GM23338 (cell line): Measurements from ENCODE around the gene PPP1R37. TPM values are rescaled to one million over a fixed set of nuclear protein-coding genes. Genes with fewer than 3 reads are reported as not detected.

Experiments used
- ATAC-seq: fragments of 200-7000 bp; cut with Tn5 transposase; 3 replicates; pipeline ENCODE4 v1.9.1; 2020
- DNase-seq: peaks from one replicate; pipeline ENCODE4 v3.0.0-alpha.2; 2015; ENCODE audit warnings: low spot score
- H2AFZ ChIP-seq: fragments of 200-600 bp; sonication (generic); 2 replicates; pipeline ENCODE4 v1.8.0; 2016; ENCODE audit warnings: antibody characterized with exemption, mild to moderate bottlenecking, moderate library complexity
- H3F3A ChIP-seq: fragments of 200-600 bp; sonication (generic); replicated peaks from 2 replicates; pipeline ENCODE4 v1.8.0; 2017; ENCODE audit warnings: antibody characterized with exemption, mixed run types, low read depth
- H3K27ac ChIP-seq: fragments of 200-600 bp; sonication (generic); 2 replicates; pipeline ENCODE4 v1.6.1; 2016; ENCODE audit warnings: low read depth
- H3K27me3 ChIP-seq: fragments of 200-600 bp; sonication (generic); 2 replicates; pipeline ENCODE4 v1.8.0; 2016; ENCODE audit warnings: mild to moderate bottlenecking, mixed run types, moderate library complexity; ENCODE audit not compliant: insufficient read depth
- H3K36me3 ChIP-seq: fragments of 200-600 bp; sonication (generic); 2 replicates; pipeline ENCODE4 v1.8.0; 2016; ENCODE audit warnings: mild to moderate bottlenecking; ENCODE audit not compliant: insufficient read depth
- H3K4me1 ChIP-seq: fragments of 200-600 bp; sonication (generic); 2 replicates; pipeline ENCODE4 v1.8.0; 2016; ENCODE audit warnings: mild to moderate bottlenecking, moderate library complexity; ENCODE audit not compliant: insufficient read depth
- H3K4me2 ChIP-seq: fragments of 200-600 bp; sonication (generic); 2 replicates; pipeline ENCODE4 v1.7.1; 2017; ENCODE audit warnings: mixed run types
- H3K4me3 ChIP-seq: fragments of 200-600 bp; sonication (generic); 2 replicates; pipeline ENCODE4 v1.6.1; 2016; ENCODE audit warnings: mixed run types
- H3K79me2 ChIP-seq: fragments of 200-600 bp; sonication (generic); replicated peaks from 2 replicates; pipeline ENCODE4 v1.8.0; 2017; ENCODE audit warnings: mild to moderate bottlenecking; ENCODE audit not compliant: insufficient read depth
- H3K9me2 ChIP-seq: fragments of 200-600 bp; sonication (generic); 2 replicates; pipeline ENCODE4 v1.8.0; 2017; ENCODE audit not compliant: insufficient read depth
- H4K20me1 ChIP-seq: fragments of 200-600 bp; sonication (generic); replicated peaks from 2 replicates; pipeline ENCODE4 v1.8.0; 2017; ENCODE audit warnings: mild to moderate bottlenecking; ENCODE audit not compliant: insufficient read depth
- H3K27ac Mint-ChIP-seq: 2 replicates; pipeline ENCODE4 v1.8.0; 2020; ENCODE audit warnings: inconsistent platforms, mild to moderate bottlenecking, moderate library complexity, mixed read lengths
- H3K27me3 Mint-ChIP-seq: 3 replicates; pipeline ENCODE4 v1.8.0; 2022; ENCODE audit warnings: low read depth, mild to moderate bottlenecking, moderate library complexity, mixed read lengths, inconsistent platforms; ENCODE audit not compliant: insufficient read depth, poor library complexity
- H3K36me3 Mint-ChIP-seq: 3 replicates; pipeline ENCODE4 v1.8.0; 2021; ENCODE audit warnings: low read depth, mild to moderate bottlenecking, inconsistent platforms, moderate library complexity, mixed read lengths
- H3K4me1 Mint-ChIP-seq: 3 replicates; pipeline ENCODE4 v1.8.0; 2020; ENCODE audit warnings: mild to moderate bottlenecking, inconsistent platforms, mixed read lengths
- H3K4me3 Mint-ChIP-seq: 3 replicates; pipeline ENCODE4 v1.8.0; 2021; ENCODE audit warnings: moderate library complexity, mild to moderate bottlenecking, inconsistent platforms, mixed read lengths
- H3K9me3 Mint-ChIP-seq: 3 replicates; pipeline ENCODE4 v1.8.0; 2020; ENCODE audit warnings: moderate library complexity, mild to moderate bottlenecking, inconsistent platforms, mixed read lengths
- CREB1 ChIP-seq: fragments of 250-450 bp; sonication (Bioruptor Pico); IDR thresholded peaks from 2 replicates; pipeline ENCODE4 v1.5.0; 2020; ENCODE audit warnings: low read depth, mild to moderate bottlenecking, moderate library complexity
- EZH2 ChIP-seq: fragments of 200-600 bp; sonication (generic); IDR thresholded peaks from one replicate; pipeline ENCODE4 v1.8.0; 2017; ENCODE audit warnings: antibody characterized with exemption, mild to moderate bottlenecking, low read depth; ENCODE audit not compliant: unreplicated experiment
- EZH2phosphoT487 ChIP-seq: fragments of 200-600 bp; sonication (generic); IDR thresholded peaks from one replicate; pipeline ENCODE4 v1.8.1; 2018; ENCODE audit warnings: antibody characterized with exemption; ENCODE audit not compliant: unreplicated experiment
- JUNB ChIP-seq: IDR thresholded peaks from one replicate; pipeline ENCODE4 v1.6.1; 2016; ENCODE audit warnings: antibody characterized with exemption; ENCODE audit not compliant: unreplicated experiment
- NANOG ChIP-seq: IDR thresholded peaks from 2 replicates; pipeline ENCODE4 v1.6.1; 2016; ENCODE audit warnings: antibody characterized with exemption, borderline replicate concordance
- POLR2AphosphoS5 ChIP-seq: IDR thresholded peaks from 2 replicates; pipeline ENCODE4 v1.6.1; 2016; ENCODE audit warnings: antibody characterized with exemption, low read depth
- STAT1 ChIP-seq: IDR thresholded peaks from one replicate; pipeline ENCODE4 v1.6.1; 2016; ENCODE audit warnings: antibody characterized with exemption; ENCODE audit not compliant: unreplicated experiment
- ZNF114 ChIP-seq: fragments of 250-450 bp; sonication (Bioruptor Pico); IDR thresholded peaks from 2 replicates; pipeline ENCODE4 v1.5.0; 2020; ENCODE audit warnings: mild to moderate bottlenecking, moderate library complexity
- ZNF331 ChIP-seq: fragments of 250-450 bp; sonication (Bioruptor Pico); IDR thresholded peaks from 2 replicates; pipeline ENCODE4 v1.5.0; 2020; ENCODE audit warnings: low read depth, mild to moderate bottlenecking, moderate library complexity
- polyA plus RNA-seq: library from polyadenylated mRNA; unstranded; fragments of >200 nt; fragmentation: Nextera tagmentation; extraction: Ambion mirVana; gene quantifications from 2 replicates; pipeline ENCODE4 v1.2.1, GENCODE V29; 2016
- total RNA-seq: library from RNA; depleted of rRNA; stranded (reverse); fragments of >200 nt; shearing (Covaris generic); gene quantifications from 2 replicates; pipeline ENCODE4 v1.2.3, GENCODE V29; 2014
- TF ChIP-seq, protein P1 (sequence below): IDR thresholded peaks from one replicate; pipeline ENCODE4 v1.6.1; 2018; ENCODE audit warnings: antibody characterized with exemption; ENCODE audit not compliant: unreplicated experiment
- TF ChIP-seq, protein P2 (sequence below): IDR thresholded peaks from 2 replicates; pipeline ENCODE4 v1.6.1; 2016; ENCODE audit warnings: antibody characterized with exemption
- TF ChIP-seq, protein P3 (sequence below), 2 experiments: fragments of 200-600 bp in 1 of 2; sonication (generic) in 1 of 2; conservative IDR thresholded peaks; 2 replicates each; pipeline versions ENCODE4 v1.5.1 to v1.6.1; 2016 to 2017; ENCODE audit warnings: antibody characterized with exemption in 2 of 2, low read depth in 2 of 2, mild to moderate bottlenecking in 2 of 2, moderate library complexity in 1 of 2
- TF ChIP-seq, protein P4 (sequence below): fragments of 250-450 bp; sonication (Bioruptor Pico); IDR thresholded peaks from 2 replicates; pipeline ENCODE4 v1.5.0; 2020; ENCODE audit warnings: mild to moderate bottlenecking, moderate library complexity

Gene PPP1R37
- total and polyA plus RNA-seq, 2 experiments from 2014 or later, result 6.9 to 47.2 TPM

DNA sequence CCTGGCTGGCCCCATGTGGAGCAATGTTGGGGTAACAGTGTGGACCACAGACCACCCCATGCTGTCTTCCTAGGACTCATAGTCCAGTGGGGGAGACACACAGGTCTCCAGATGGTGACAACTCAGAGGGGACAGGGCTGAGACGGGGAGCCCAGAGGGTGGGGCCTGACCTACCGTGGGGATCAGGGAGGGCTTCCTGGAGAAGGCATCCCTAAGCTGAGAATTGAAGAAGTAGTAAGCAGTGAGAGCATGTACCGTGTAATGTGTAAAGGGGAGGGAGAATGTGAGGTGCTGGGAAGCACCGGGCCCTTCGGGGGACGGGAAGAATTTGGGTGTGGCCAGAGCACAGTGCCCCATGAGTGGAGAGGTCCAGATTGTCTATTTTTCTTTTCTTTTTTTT, 31.0 kb downstream of the PPP1R37 start (continued):
- TF ChIP-seq, protein P1, sequence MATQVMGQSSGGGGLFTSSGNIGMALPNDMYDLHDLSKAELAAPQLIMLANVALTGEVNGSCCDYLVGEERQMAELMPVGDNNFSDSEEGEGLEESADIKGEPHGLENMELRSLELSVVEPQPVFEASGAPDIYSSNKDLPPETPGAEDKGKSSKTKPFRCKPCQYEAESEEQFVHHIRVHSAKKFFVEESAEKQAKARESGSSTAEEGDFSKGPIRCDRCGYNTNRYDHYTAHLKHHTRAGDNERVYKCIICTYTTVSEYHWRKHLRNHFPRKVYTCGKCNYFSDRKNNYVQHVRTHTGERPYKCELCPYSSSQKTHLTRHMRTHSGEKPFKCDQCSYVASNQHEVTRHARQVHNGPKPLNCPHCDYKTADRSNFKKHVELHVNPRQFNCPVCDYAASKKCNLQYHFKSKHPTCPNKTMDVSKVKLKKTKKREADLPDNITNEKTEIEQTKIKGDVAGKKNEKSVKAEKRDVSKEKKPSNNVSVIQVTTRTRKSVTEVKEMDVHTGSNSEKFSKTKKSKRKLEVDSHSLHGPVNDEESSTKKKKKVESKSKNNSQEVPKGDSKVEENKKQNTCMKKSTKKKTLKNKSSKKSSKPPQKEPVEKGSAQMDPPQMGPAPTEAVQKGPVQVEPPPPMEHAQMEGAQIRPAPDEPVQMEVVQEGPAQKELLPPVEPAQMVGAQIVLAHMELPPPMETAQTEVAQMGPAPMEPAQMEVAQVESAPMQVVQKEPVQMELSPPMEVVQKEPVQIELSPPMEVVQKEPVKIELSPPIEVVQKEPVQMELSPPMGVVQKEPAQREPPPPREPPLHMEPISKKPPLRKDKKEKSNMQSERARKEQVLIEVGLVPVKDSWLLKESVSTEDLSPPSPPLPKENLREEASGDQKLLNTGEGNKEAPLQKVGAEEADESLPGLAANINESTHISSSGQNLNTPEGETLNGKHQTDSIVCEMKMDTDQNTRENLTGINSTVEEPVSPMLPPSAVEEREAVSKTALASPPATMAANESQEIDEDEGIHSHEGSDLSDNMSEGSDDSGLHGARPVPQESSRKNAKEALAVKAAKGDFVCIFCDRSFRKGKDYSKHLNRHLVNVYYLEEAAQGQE, result no peak
- TF ChIP-seq, protein P2, sequence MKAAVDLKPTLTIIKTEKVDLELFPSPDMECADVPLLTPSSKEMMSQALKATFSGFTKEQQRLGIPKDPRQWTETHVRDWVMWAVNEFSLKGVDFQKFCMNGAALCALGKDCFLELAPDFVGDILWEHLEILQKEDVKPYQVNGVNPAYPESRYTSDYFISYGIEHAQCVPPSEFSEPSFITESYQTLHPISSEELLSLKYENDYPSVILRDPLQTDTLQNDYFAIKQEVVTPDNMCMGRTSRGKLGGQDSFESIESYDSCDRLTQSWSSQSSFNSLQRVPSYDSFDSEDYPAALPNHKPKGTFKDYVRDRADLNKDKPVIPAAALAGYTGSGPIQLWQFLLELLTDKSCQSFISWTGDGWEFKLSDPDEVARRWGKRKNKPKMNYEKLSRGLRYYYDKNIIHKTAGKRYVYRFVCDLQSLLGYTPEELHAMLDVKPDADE, result no peak

DNA sequence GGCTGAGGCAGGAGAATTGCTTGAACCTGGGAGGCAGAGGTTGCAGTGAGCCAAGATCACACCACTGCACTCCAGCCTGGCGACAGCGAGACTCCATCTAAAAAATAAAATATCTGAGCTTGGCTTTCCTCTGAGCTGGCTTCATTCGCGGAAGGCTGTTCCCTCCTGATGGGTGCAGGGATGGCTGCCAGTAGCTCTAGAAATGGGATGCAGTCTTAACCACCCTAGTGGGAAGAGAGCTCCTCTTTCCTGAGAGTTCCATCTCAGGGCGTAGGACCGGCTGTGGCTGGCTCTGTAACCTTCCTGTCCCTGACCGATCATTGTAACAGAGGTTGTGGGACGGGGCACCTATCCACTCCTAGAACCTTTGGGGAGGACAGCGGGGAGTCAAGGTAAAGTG, 32.4 kb downstream of the PPP1R37 start:
- Mint-ChIP-seq H3K9me3 (no peaks in the 10 kb centered on the region), H3K4me3 (no peak overlapping the region), H3K27ac (no peak overlapping the region), H3K4me1 (peaks cover 10% of the 10 kb centered on the region; the same call in 2 of the 3 replicates), H3K27me3 (peaks cover 5% of the 10 kb centered on the region), H3K36me3 (no peaks in the 10 kb centered on the region)
- Histone ChIP-seq H3K4me1 (no peaks in the 10 kb centered on the region), H3K36me3 (no peaks in the 10 kb centered on the region), H3K79me2 (peaks cover 59% of the 10 kb centered on the region), H3K27ac (no peak overlapping the region; the same call in 1 of the 2 replicates), H3K27me3 (no peaks in the 10 kb centered on the region), H4K20me1 (peaks cover 39% of the 10 kb centered on the region), H2AFZ (no peak overlapping the region), H3F3A (0 out of 2 replicates have a peak, but pooled peaks cover 2% of the 10 kb centered on the region), H3K4me3 (no peak overlapping the region), H3K9me2 (no peaks in the 10 kb centered on the region), H3K4me2 (no peak overlapping the region)
- no peak for DNase-seq
- ATAC-seq, result peak; percentile 6; the same call in 2 of the 3 replicates
- TF ChIP-seq ZNF331 (CRISPR knock-in tag), result no peak
- no peak for TF ChIP-seq NANOG
- no peak for TF ChIP-seq STAT1
- no peak for TF ChIP-seq POLR2AphosphoS5
- no peak for TF ChIP-seq JUNB
- TF ChIP-seq CREB1, result no peak
- no peak for TF ChIP-seq EZH2phosphoT487
- TF ChIP-seq, protein P3, sequence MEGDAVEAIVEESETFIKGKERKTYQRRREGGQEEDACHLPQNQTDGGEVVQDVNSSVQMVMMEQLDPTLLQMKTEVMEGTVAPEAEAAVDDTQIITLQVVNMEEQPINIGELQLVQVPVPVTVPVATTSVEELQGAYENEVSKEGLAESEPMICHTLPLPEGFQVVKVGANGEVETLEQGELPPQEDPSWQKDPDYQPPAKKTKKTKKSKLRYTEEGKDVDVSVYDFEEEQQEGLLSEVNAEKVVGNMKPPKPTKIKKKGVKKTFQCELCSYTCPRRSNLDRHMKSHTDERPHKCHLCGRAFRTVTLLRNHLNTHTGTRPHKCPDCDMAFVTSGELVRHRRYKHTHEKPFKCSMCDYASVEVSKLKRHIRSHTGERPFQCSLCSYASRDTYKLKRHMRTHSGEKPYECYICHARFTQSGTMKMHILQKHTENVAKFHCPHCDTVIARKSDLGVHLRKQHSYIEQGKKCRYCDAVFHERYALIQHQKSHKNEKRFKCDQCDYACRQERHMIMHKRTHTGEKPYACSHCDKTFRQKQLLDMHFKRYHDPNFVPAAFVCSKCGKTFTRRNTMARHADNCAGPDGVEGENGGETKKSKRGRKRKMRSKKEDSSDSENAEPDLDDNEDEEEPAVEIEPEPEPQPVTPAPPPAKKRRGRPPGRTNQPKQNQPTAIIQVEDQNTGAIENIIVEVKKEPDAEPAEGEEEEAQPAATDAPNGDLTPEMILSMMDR (conservative IDR thresholded peaks at IDR 0.05; ENCODE audit: low read depth in 2 of 2), result no peak
- TF ChIP-seq, protein P4, sequence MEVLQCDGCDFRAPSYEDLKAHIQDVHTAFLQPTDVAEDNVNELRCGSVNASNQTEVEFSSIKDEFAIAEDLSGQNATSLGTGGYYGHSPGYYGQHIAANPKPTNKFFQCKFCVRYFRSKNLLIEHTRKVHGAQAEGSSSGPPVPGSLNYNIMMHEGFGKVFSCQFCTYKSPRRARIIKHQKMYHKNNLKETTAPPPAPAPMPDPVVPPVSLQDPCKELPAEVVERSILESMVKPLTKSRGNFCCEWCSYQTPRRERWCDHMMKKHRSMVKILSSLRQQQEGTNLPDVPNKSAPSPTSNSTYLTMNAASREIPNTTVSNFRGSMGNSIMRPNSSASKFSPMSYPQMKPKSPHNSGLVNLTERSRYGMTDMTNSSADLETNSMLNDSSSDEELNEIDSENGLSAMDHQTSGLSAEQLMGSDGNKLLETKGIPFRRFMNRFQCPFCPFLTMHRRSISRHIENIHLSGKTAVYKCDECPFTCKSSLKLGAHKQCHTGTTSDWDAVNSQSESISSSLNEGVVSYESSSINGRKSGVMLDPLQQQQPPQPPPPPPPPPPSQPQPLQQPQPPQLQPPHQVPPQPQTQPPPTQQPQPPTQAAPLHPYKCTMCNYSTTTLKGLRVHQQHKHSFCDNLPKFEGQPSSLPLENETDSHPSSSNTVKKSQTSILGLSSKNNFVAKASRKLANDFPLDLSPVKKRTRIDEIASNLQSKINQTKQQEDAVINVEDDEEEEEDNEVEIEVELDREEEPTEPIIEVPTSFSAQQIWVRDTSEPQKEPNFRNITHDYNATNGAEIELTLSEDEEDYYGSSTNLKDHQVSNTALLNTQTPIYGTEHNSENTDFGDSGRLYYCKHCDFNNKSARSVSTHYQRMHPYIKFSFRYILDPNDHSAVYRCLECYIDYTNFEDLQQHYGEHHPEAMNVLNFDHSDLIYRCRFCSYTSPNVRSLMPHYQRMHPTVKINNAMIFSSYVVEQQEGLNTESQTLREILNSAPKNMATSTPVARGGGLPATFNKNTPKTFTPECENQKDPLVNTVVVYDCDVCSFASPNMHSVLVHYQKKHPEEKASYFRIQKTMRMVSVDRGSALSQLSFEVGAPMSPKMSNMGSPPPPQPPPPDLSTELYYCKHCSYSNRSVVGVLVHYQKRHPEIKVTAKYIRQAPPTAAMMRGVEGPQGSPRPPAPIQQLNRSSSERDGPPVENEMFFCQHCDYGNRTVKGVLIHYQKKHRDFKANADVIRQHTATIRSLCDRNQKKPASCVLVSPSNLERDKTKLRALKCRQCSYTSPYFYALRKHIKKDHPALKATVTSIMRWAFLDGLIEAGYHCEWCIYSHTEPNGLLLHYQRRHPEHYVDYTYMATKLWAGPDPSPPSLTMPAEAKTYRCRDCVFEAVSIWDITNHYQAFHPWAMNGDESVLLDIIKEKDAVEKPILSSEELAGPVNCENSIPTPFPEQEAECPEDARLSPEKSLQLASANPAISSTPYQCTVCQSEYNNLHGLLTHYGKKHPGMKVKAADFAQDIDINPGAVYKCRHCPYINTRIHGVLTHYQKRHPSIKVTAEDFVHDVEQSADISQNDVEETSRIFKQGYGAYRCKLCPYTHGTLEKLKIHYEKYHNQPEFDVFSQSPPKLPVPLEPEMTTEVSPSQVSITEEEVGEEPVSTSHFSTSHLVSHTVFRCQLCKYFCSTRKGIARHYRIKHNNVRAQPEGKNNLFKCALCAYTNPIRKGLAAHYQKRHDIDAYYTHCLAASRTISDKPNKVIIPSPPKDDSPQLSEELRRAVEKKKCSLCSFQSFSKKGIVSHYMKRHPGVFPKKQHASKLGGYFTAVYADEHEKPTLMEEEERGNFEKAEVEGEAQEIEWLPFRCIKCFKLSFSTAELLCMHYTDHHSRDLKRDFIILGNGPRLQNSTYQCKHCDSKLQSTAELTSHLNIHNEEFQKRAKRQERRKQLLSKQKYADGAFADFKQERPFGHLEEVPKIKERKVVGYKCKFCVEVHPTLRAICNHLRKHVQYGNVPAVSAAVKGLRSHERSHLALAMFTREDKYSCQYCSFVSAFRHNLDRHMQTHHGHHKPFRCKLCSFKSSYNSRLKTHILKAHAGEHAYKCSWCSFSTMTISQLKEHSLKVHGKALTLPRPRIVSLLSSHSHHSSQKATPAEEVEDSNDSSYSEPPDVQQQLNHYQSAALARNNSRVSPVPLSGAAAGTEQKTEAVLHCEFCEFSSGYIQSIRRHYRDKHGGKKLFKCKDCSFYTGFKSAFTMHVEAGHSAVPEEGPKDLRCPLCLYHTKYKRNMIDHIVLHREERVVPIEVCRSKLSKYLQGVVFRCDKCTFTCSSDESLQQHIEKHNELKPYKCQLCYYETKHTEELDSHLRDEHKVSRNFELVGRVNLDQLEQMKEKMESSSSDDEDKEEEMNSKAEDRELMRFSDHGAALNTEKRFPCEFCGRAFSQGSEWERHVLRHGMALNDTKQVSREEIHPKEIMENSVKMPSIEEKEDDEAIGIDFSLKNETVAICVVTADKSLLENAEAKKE (CRISPR knock-in tag), result no peak
- TF ChIP-seq ZNF114 (CRISPR knock-in tag), result no peak
- TF ChIP-seq EZH2, result no peak
